ENCODE measurements around the gene PRRC2B.

DNA sequence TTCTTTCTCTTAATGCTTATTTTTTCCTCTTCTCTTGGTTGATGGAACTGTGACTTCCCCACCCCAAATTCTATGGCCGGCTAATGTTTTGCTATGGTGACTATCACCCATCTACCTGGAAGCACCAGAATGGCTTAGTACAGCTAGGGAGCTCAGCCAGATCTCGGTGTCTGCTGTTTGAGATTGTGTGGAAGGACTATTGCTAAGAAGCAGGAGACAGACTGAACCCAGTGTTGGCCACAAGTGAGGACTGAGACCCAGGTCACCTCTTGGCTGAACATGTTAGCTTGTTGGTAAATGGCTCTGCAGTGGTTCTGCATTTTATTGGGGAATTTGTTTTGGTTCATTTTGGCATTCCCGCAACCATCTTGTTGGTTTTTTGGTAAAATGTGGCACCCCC is 2.7 kb downstream of the PRRC2B start:
- TF ChIP-seq, protein P1, sequence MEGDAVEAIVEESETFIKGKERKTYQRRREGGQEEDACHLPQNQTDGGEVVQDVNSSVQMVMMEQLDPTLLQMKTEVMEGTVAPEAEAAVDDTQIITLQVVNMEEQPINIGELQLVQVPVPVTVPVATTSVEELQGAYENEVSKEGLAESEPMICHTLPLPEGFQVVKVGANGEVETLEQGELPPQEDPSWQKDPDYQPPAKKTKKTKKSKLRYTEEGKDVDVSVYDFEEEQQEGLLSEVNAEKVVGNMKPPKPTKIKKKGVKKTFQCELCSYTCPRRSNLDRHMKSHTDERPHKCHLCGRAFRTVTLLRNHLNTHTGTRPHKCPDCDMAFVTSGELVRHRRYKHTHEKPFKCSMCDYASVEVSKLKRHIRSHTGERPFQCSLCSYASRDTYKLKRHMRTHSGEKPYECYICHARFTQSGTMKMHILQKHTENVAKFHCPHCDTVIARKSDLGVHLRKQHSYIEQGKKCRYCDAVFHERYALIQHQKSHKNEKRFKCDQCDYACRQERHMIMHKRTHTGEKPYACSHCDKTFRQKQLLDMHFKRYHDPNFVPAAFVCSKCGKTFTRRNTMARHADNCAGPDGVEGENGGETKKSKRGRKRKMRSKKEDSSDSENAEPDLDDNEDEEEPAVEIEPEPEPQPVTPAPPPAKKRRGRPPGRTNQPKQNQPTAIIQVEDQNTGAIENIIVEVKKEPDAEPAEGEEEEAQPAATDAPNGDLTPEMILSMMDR (IDR thresholded peaks at IDR 0.05; ENCODE audit: low read length) = no peak
- no peak for TF ChIP-seq EZH2 (optimal IDR thresholded peaks at IDR 0.05; ENCODE audit: low read depth, low read length)
- TF ChIP-seq EZH2phosphoT487 (IDR thresholded peaks at IDR 0.05; ENCODE audit: low read length) = no peak
